GM10248 (cell line): Measurements from ENCODE around the gene SEMA3C.

ENCODE experiments used
- CTCF ChIA-PET: fragments of 300-600 bp; sonication (Branson Sonifier 250); formaldehyde crosslinking; extraction: SDS; loops from one replicate; lab custom pipeline; 2021; ENCODE audit warnings: antibody characterized with exemption; lab: Yijun Ruan, JAX
- POLR2A ChIA-PET: fragments of 350-650 bp; sonication (Branson Sonifier 250); formaldehyde crosslinking; extraction: SDS; loops from one replicate; lab custom pipeline; 2020; ENCODE audit warnings: antibody characterized with exemption; lab: Yijun Ruan, JAX
- DNase-seq: peaks from one replicate; pipeline ENCODE4 v3.0.0; 2012; ENCODE audit errors: extremely low spot score
- TF ChIP-seq, protein P1 (sequence below): IDR thresholded peaks from 2 replicates; pipeline ENCODE4 v1.5.1; 2012; ENCODE audit warnings: mild to moderate bottlenecking, low read depth; ENCODE audit errors: extremely low read depth, missing control alignments, control extremely low read depth

SEMA3C gene

GRCh38 chr7:80839855-80840254, 79.0 kb downstream of the SEMA3C start:
- no peak for DNase-seq
- TF ChIP-seq, protein P1, sequence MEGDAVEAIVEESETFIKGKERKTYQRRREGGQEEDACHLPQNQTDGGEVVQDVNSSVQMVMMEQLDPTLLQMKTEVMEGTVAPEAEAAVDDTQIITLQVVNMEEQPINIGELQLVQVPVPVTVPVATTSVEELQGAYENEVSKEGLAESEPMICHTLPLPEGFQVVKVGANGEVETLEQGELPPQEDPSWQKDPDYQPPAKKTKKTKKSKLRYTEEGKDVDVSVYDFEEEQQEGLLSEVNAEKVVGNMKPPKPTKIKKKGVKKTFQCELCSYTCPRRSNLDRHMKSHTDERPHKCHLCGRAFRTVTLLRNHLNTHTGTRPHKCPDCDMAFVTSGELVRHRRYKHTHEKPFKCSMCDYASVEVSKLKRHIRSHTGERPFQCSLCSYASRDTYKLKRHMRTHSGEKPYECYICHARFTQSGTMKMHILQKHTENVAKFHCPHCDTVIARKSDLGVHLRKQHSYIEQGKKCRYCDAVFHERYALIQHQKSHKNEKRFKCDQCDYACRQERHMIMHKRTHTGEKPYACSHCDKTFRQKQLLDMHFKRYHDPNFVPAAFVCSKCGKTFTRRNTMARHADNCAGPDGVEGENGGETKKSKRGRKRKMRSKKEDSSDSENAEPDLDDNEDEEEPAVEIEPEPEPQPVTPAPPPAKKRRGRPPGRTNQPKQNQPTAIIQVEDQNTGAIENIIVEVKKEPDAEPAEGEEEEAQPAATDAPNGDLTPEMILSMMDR, result no peak
- ChIA-PET CTCF (no interaction called here), POLR2A (no interaction called here)

GRCh38 chr7:80838643-80839042, 80.2 kb downstream of the SEMA3C start:
- ChIA-PET CTCF (interaction anchor here (0.9 kb wide), 1 partner anchor 17 kb away, joined by 3 read pairs; no protein-coding TSS in a partner anchor), POLR2A (no interaction called here)
- no peak for DNase-seq
- TF ChIP-seq, protein P1, result no peak

GRCh38 chr7:80837345-80837744, 81.5 kb downstream of the SEMA3C start:
- ChIA-PET POLR2A (no interaction called here), CTCF (no interaction called here)
- TF ChIP-seq, protein P1, result no peak
- no peak for DNase-seq

- POLR2A ChIA-PET, result no interaction called here
- DNase-seq, result no peak
Measured at GRCh38 chr7:80835251-80835650, 83.6 kb downstream of the SEMA3C start.

GRCh38 chr7:80833289-80834268, 85.3 kb downstream of the SEMA3C start:
- ChIA-PET POLR2A (no interaction called here), CTCF (interaction anchor here (1.1 to 1.7 kb wide), 3 partner anchors 8 to 26 kb away, joined by 3 read pairs; no protein-coding TSS in a partner anchor)
- TF ChIP-seq, protein P1, result no peak
- no peak for DNase-seq

More at GRCh38 chr7:80835251-80835650, 83.6 kb downstream of the SEMA3C start:
- CTCF ChIA-PET, result interaction anchor here (1.1 kb wide), 1 partner anchor 16 kb away, joined by 3 read pairs; no protein-coding TSS in a partner anchor
- TF ChIP-seq, protein P1, result no peak

DNA sequence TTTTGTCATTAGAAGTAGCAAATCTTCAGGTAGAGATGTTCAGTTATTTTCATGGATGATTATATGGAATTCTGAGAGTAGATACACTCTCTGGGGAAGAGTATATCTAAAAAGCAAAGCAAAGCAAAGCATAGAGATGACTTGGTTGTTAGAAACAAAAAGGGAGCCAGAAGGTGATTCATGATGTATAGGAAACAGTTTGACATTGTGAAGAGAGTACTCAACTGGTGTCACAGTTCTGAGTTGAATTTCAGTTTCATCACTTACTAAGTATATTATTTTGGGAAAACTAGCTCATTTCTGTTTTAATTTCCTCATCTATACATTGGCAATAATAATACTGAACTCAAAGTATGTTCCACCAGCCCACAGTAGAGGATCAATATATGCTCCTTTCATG, 86.8 kb downstream of the SEMA3C start:
- no peak for DNase-seq
- TF ChIP-seq, protein P1, result no peak

More for the DNA sequence above, 86.8 kb downstream of the SEMA3C start:
- ChIA-PET CTCF (interaction anchor here (1.0 kb wide), 1 partner anchor 27 kb away, joined by 3 read pairs; no protein-coding TSS in a partner anchor), POLR2A (no interaction called here)
